ENCODE measurements around the gene KLHL40. TPM values are rescaled to one million over a fixed set of nuclear protein-coding genes. Genes with fewer than 3 reads are reported as not detected.

The KLHL40 gene
- total RNA-seq, 1 donor from 2014 or later, result not detected

DNA sequence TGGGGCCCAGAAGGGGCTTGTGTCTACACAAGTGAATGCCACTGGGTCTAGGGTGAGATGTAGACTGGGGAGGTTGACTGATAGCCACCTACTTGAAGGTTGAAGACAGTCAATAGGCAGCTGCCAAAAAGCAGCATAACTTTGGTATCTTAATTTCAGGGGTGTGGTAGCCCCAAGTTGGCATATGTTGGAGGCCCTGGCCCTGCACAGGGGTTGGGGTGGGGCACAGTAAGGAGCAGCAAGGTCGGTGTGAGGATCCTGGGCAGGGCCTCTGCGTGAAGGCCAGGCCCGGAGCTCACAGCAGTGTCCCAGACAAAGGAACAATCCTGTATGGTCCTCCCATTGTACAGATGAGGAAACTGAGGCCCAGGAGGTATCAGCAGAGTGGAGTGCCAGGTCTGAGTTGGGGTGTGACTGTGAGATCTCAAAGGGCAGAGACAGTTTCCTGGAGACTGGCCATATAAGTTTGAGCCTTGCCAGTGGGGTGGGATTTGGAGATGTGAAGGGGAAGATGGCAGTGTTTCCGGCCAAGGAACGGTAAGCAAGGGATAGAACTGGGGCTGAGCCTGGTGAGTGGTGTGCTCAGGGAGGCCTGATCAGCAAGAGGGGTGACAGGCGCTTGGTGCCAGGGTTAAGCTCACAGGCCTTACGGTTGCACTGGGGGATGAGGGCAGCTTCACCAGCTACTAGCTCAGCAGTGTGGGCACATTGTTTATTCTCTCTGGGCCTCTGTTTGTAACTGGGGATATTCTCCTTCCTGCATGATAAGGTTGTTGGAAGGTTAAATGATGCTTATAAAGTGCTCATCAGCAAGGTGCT, 1.7 kb downstream of the KLHL40 start:
- DNase-seq (ENCODE audit: low read depth) (no peak), FAIRE-seq (no peak)
- H4K20me1 ChIP-seq (ENCODE audit: insufficient read depth, low read length), result no peaks in the 10 kb centered on the region
- peaks cover 4% of the 10 kb centered on the region for H3K9me3 ChIP-seq (ENCODE audit: insufficient read depth, low read depth, low read length)
- peaks cover 6% of the 10 kb centered on the region for H3K4me1 ChIP-seq (ENCODE audit: insufficient read depth, low read length)
- peaks cover 23% of the 10 kb centered on the region for H3K27me3 ChIP-seq (ENCODE audit: insufficient read depth, low read length)
- H3K79me2 ChIP-seq (ENCODE audit: insufficient read depth, low read length), result no peaks in the 10 kb centered on the region
- H3K4me3 ChIP-seq (ENCODE audit: insufficient read depth, low read depth, low read length), result no peak overlapping the region
- TF ChIP-seq, protein P1, sequence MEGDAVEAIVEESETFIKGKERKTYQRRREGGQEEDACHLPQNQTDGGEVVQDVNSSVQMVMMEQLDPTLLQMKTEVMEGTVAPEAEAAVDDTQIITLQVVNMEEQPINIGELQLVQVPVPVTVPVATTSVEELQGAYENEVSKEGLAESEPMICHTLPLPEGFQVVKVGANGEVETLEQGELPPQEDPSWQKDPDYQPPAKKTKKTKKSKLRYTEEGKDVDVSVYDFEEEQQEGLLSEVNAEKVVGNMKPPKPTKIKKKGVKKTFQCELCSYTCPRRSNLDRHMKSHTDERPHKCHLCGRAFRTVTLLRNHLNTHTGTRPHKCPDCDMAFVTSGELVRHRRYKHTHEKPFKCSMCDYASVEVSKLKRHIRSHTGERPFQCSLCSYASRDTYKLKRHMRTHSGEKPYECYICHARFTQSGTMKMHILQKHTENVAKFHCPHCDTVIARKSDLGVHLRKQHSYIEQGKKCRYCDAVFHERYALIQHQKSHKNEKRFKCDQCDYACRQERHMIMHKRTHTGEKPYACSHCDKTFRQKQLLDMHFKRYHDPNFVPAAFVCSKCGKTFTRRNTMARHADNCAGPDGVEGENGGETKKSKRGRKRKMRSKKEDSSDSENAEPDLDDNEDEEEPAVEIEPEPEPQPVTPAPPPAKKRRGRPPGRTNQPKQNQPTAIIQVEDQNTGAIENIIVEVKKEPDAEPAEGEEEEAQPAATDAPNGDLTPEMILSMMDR (IDR thresholded peaks at IDR 0.05; ENCODE audit: insufficient read depth, low read depth, low read length), result no peak
- no peak for TF ChIP-seq EZH2 (IDR thresholded peaks at IDR 0.05; ENCODE audit: insufficient read depth, low read length)
- H3K4me1 Mint-ChIP-seq (ENCODE audit: low read depth, unreplicated experiment), result peaks cover 7% of the 10 kb centered on the region
- H3K4me2 ChIP-seq (ENCODE audit: low read length), result no peak overlapping the region
- no peak overlapping the region for H3K27ac ChIP-seq (ENCODE audit: low read depth, low read length)
- no peak overlapping the region for H3K9ac ChIP-seq (ENCODE audit: low read length)
- H3K27ac Mint-ChIP-seq (ENCODE audit: unreplicated experiment), result no peak overlapping the region
- no peak overlapping the region for H3K4me3 Mint-ChIP-seq (ENCODE audit: unreplicated experiment)
- H3K36me3 ChIP-seq (ENCODE audit: insufficient read depth, low read length), result no peaks in the 10 kb centered on the region
- no peak overlapping the region for H2AFZ ChIP-seq (ENCODE audit: low read depth, low read length)
- no peaks in the 10 kb centered on the region for H3K36me3 Mint-ChIP-seq (ENCODE audit: low read depth, unreplicated experiment)
- no peaks in the 10 kb centered on the region for H3K9me3 Mint-ChIP-seq (ENCODE audit: unreplicated experiment)
- H3K27me3 Mint-ChIP-seq (ENCODE audit: low read depth, unreplicated experiment), result peaks cover 34% of the 10 kb centered on the region

- H3K4me3 ChIP-seq (ENCODE audit: insufficient read depth, low read depth, low read length), result no peak overlapping the region
- no peak overlapping the region for H2AFZ ChIP-seq (ENCODE audit: low read depth, low read length)
- no peaks in the 10 kb centered on the region for H3K9me3 Mint-ChIP-seq (ENCODE audit: unreplicated experiment)
- no peak overlapping the region for H3K27ac Mint-ChIP-seq (ENCODE audit: unreplicated experiment)
- no peak overlapping the region for H3K4me2 ChIP-seq (ENCODE audit: low read length)
- no peak for DNase-seq (ENCODE audit: low read depth)
- H3K9ac ChIP-seq (ENCODE audit: low read length), result no peak overlapping the region
- H3K4me1 ChIP-seq (ENCODE audit: insufficient read depth, low read length), result peaks cover 6% of the 10 kb centered on the region
- TF ChIP-seq, protein P1 (IDR thresholded peaks at IDR 0.05; ENCODE audit: insufficient read depth, low read depth, low read length), result no peak
- no peak for TF ChIP-seq EZH2 (IDR thresholded peaks at IDR 0.05; ENCODE audit: insufficient read depth, low read length)
- peaks cover 36% of the 10 kb centered on the region for H3K27me3 Mint-ChIP-seq (ENCODE audit: low read depth, unreplicated experiment)
- H3K4me3 Mint-ChIP-seq (ENCODE audit: unreplicated experiment), result no peak overlapping the region
- no peaks in the 10 kb centered on the region for H3K36me3 ChIP-seq (ENCODE audit: insufficient read depth, low read length)
- no peaks in the 10 kb centered on the region for H3K36me3 Mint-ChIP-seq (ENCODE audit: low read depth, unreplicated experiment)
- H3K79me2 ChIP-seq (ENCODE audit: insufficient read depth, low read length), result no peaks in the 10 kb centered on the region
- no peak for FAIRE-seq
- H3K9me3 ChIP-seq (ENCODE audit: insufficient read depth, low read depth, low read length), result peaks cover 4% of the 10 kb centered on the region
- no peaks in the 10 kb centered on the region for H4K20me1 ChIP-seq (ENCODE audit: insufficient read depth, low read length)
- H3K4me1 Mint-ChIP-seq (ENCODE audit: low read depth, unreplicated experiment), result peaks cover 7% of the 10 kb centered on the region
- H3K27ac ChIP-seq (ENCODE audit: low read depth, low read length), result no peak overlapping the region
- peaks cover 23% of the 10 kb centered on the region for H3K27me3 ChIP-seq (ENCODE audit: insufficient read depth, low read length)
These were observed 2.7 kb downstream of the KLHL40 start for GRCh38 chr3:42688016-42688415.
